ENCODE measurements around the gene SPAG5. TPM values are rescaled to one million over a fixed set of nuclear protein-coding genes. Genes with fewer than 3 reads are reported as not detected.

The SPAG5 gene, protein sequence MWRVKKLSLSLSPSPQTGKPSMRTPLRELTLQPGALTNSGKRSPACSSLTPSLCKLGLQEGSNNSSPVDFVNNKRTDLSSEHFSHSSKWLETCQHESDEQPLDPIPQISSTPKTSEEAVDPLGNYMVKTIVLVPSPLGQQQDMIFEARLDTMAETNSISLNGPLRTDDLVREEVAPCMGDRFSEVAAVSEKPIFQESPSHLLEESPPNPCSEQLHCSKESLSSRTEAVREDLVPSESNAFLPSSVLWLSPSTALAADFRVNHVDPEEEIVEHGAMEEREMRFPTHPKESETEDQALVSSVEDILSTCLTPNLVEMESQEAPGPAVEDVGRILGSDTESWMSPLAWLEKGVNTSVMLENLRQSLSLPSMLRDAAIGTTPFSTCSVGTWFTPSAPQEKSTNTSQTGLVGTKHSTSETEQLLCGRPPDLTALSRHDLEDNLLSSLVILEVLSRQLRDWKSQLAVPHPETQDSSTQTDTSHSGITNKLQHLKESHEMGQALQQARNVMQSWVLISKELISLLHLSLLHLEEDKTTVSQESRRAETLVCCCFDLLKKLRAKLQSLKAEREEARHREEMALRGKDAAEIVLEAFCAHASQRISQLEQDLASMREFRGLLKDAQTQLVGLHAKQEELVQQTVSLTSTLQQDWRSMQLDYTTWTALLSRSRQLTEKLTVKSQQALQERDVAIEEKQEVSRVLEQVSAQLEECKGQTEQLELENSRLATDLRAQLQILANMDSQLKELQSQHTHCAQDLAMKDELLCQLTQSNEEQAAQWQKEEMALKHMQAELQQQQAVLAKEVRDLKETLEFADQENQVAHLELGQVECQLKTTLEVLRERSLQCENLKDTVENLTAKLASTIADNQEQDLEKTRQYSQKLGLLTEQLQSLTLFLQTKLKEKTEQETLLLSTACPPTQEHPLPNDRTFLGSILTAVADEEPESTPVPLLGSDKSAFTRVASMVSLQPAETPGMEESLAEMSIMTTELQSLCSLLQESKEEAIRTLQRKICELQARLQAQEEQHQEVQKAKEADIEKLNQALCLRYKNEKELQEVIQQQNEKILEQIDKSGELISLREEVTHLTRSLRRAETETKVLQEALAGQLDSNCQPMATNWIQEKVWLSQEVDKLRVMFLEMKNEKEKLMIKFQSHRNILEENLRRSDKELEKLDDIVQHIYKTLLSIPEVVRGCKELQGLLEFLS
- polyA plus RNA-seq, result 35.1 TPM
- long read RNA-seq, donor 1, result 0 reads
- long read RNA-seq, donor 2, full-length matches to known transcripts, result 2 of 2 reads
- long read RNA-seq, donor 2, partial matches to known transcripts, result 0 of 2 reads
- long read RNA-seq, donor 2, other reads (novel, unspliced or antisense), result 0 of 2 reads
- long read RNA-seq, donor 3, result 0 reads
- long read RNA-seq, donor 4, partial matches to known transcripts, result 0 of 1 reads
- long read RNA-seq, donor 4, other reads (novel, unspliced or antisense), result 0 of 1 reads
- long read RNA-seq, donor 5, result 0 reads
- long read RNA-seq, donor 6, result 0 reads
- long read RNA-seq, donor 7, full-length matches to known transcripts, result 1 of 1 reads
- long read RNA-seq, donor 7, partial matches to known transcripts, result 0 of 1 reads
- long read RNA-seq, donor 7, other reads (novel, unspliced or antisense), result 0 of 1 reads
- long read RNA-seq, donor 8, full-length matches to known transcripts, result 1 of 14 reads
- long read RNA-seq, donor 8, partial matches to known transcripts, result 13 of 14 reads
- long read RNA-seq, donor 8, other reads (novel, unspliced or antisense), result 0 of 14 reads
- long read RNA-seq, donor 9, result 0 reads
- long read RNA-seq, donor 10, full-length matches to known transcripts, result 1 of 6 reads
- long read RNA-seq, donor 10, partial matches to known transcripts, result 5 of 6 reads
- long read RNA-seq, donor 10, other reads (novel, unspliced or antisense), result 0 of 6 reads
- long read RNA-seq, donor 11, partial matches to known transcripts, result 0 of 1 reads
- long read RNA-seq, donor 11, other reads (novel, unspliced or antisense), result 0 of 1 reads

- Histone ChIP-seq H3K27me3 (ENCODE audit: control insufficient read depth, insufficient read depth, low read length) (no peaks in the 10 kb centered on the region), H3K27ac (ENCODE audit: low read length) (peak within 1 kb of the TSS; percentile 89), H3K9me3 (ENCODE audit: control insufficient read depth, low read depth, low read length) (no peaks in the 10 kb centered on the region), H3K4me3 (ENCODE audit: low read length) (peak within 1 kb of the TSS; percentile 68), H3K4me1 (ENCODE audit: control insufficient read depth, insufficient read depth, low read length) (peaks cover 13% of the 10 kb centered on the region), H3K36me3 (ENCODE audit: control insufficient read depth, insufficient read depth, low read length) (no peaks in the 10 kb centered on the region)
- no CpG with 5 or more reads among the region's 44 CpGs for WGBS (ENCODE audit: insufficient coverage, low lambda C conversion rate)
- peak; percentile 95 to 97 for DNase-seq
Measured at GRCh38 chr17:28598799-28599310, at the start of gene SPAG5. Gene SPAG5 (minus strand): TSS chr17:28599025. CDS start chr17:28598946, 79 bp downstream.

DNA sequence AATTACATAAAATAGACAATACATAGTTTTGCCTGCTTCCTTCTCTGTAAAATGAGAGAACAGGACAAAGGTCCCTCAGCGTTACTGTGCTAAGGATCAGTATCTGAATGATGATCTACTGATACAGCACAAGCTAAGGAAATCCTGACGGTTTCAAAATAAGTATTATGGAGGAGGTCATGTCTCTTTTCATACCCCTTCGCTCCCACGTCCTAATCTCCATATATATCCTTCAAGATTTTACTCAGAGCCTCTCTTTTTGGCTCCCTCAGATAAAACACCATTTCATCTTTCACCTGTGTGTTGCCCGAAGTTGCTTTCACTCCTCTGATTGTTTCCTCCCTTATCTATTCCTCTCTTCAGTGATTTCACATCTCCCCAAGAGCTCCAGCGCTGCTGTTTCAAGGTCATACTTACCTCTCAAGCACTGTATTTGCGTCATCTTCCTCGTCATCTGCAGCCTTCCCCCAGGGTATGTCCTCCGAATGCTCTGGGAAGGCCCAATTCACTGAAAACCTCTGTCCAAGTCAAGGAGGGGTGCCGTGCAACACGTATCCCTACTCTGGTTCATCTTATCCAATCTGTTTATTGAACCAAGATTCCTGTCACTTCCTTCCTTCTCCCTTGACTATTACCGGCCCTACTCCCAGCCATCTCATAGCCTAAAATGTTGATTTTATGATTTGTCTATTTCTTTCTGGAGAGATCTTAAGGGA, 47.4 kb upstream of the SPAG5 start:
- peaks cover 23% of the 10 kb centered on the region for H3K4me1 ChIP-seq (ENCODE audit: control insufficient read depth, insufficient read depth, low read length)
- H3K27me3 ChIP-seq (ENCODE audit: control insufficient read depth, insufficient read depth, low read length), result no peaks in the 10 kb centered on the region
- H3K27ac ChIP-seq (ENCODE audit: low read length), result peak overlapping the region; percentile 94
- H3K36me3 ChIP-seq (ENCODE audit: control insufficient read depth, insufficient read depth, low read length), result peaks cover 35% of the 10 kb centered on the region
- H3K9me3 ChIP-seq (ENCODE audit: control insufficient read depth, low read depth, low read length), result no peaks in the 10 kb centered on the region
- H3K4me3 ChIP-seq (ENCODE audit: low read length), result no peak overlapping the region
- 44% methylated on average over 5 of the region's 12 CpGs for WGBS (ENCODE audit: insufficient coverage, low lambda C conversion rate)
- DNase-seq, result peak; percentile 49 to 71

- Histone ChIP-seq H3K9me3 (ENCODE audit: control insufficient read depth, low read depth, low read length) (no peaks in the 10 kb centered on the region), H3K4me1 (ENCODE audit: control insufficient read depth, insufficient read depth, low read length) (peaks cover 23% of the 10 kb centered on the region), H3K27me3 (ENCODE audit: control insufficient read depth, insufficient read depth, low read length) (no peaks in the 10 kb centered on the region), H3K27ac (ENCODE audit: low read length) (peak overlapping the region; percentile 94), H3K4me3 (ENCODE audit: low read length) (peak overlapping the region; percentile 78), H3K36me3 (ENCODE audit: control insufficient read depth, insufficient read depth, low read length) (peaks cover 36% of the 10 kb centered on the region)
- no peak for DNase-seq
- no CpG with 5 or more reads among the region's 8 CpGs for WGBS (ENCODE audit: insufficient coverage, low lambda C conversion rate)
Measured at GRCh38 chr17:28645576-28645939, 46.7 kb upstream of the SPAG5 start.

DNA sequence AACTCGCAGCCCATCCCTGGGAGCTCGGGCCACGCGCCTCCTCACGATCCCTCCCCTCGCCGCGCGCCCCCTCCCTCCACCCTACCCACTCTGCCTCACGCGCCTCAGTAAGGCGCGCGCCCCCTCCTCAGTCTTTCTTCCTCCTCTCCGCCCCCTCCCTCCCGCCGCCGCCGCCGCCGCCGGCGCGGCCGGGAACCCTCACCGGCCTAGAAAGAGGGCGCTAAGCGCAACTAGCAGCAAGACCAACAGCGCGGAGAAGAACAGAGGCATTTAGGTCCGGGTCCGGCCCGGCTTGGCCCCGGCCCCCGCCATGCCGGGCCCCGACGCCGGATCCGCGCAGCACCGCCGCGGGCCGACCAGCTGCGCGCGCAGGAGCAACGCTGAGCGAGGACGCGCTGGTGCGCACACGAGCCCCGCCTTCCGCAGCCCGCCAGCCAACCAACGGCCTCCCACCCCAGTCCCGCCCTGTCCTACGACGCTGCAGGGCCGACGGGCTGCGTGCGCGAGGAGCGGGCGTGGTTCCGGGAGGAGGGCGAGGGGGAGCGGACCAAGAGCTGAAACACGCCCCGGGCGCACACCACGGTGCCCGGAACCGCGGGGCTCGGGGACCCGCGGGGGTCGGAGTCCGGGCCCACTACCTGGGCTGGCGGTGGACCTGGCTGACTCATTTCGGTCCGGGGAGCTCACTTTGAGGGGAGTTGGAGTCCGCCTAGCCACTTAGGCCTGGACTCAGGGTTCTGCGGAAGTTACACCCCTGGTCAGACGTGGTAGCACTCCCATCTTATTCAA, 46.2 kb upstream of the SPAG5 start, which contains the start of gene BLTP2:
TSS of gene BLTP2 (minus strand) at position 372 of the 789 bp plus-strand sequence. CDS start at position 270, 102 bp downstream.
- peak; percentile 98 to 99 for DNase-seq
- H3K4me1 ChIP-seq (ENCODE audit: control insufficient read depth, insufficient read depth, low read length), result peaks cover 23% of the 10 kb centered on the region
- H3K36me3 ChIP-seq (ENCODE audit: control insufficient read depth, insufficient read depth, low read length), result peaks cover 38% of the 10 kb centered on the region
- H3K27ac ChIP-seq (ENCODE audit: low read length), result peak within 1 kb of the TSS; percentile 94
- H3K27me3 ChIP-seq (ENCODE audit: control insufficient read depth, insufficient read depth, low read length), result no peaks in the 10 kb centered on the region
- no CpG with 5 or more reads among the region's 89 CpGs for WGBS (ENCODE audit: insufficient coverage, low lambda C conversion rate)
- H3K4me3 ChIP-seq (ENCODE audit: low read length), result peak within 1 kb of the TSS; percentile 88
- no peaks in the 10 kb centered on the region for H3K9me3 ChIP-seq (ENCODE audit: control insufficient read depth, low read depth, low read length)

GRCh38 chr17:28643983-28644786, 45.4 kb upstream of the SPAG5 start:
- peak overlapping the region; percentile 61 for H3K27ac ChIP-seq (ENCODE audit: low read length)
- peaks cover 45% of the 10 kb centered on the region for H3K36me3 ChIP-seq (ENCODE audit: control insufficient read depth, insufficient read depth, low read length)
- no peaks in the 10 kb centered on the region for H3K27me3 ChIP-seq (ENCODE audit: control insufficient read depth, insufficient read depth, low read length)
- no CpG with 5 or more reads among the region's 18 CpGs for WGBS (ENCODE audit: insufficient coverage, low lambda C conversion rate)
- DNase-seq, result peak; percentile 23 to 43
- peak overlapping the region; percentile 88 for H3K4me3 ChIP-seq (ENCODE audit: low read length)
- H3K9me3 ChIP-seq (ENCODE audit: control insufficient read depth, low read depth, low read length), result no peaks in the 10 kb centered on the region
- peaks cover 23% of the 10 kb centered on the region for H3K4me1 ChIP-seq (ENCODE audit: control insufficient read depth, insufficient read depth, low read length)

DNA sequence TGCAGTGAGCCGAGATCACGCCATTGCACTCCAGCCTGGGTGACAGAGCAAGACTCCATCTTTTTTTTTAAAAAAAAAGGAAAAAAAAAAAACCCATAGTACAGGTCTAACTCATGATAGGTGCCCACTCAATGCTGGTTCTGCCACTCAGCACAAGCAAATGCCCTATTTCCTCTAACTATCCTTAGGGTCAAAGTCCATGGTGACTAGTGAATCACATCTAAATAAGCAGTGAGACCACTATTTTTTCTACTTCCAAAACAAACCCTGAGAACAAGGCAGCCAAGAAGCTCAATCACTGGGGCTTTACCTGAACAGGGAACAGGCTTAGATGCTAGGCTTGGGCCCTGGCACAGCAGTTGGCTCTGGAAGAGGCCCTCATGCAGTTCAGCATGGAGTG, 42.8 kb upstream of the SPAG5 start:
- peaks cover 60% of the 10 kb centered on the region for H3K36me3 ChIP-seq (ENCODE audit: control insufficient read depth, insufficient read depth, low read length)

GRCh38 chr17:28635506-28635905, 36.7 kb upstream of the SPAG5 start:
- H3K4me3 ChIP-seq (ENCODE audit: low read length), result no peak overlapping the region
- WGBS (ENCODE audit: insufficient coverage, low lambda C conversion rate), result no CpG with 5 or more reads among the region's 1 CpG
- no peak overlapping the region for H3K27ac ChIP-seq (ENCODE audit: low read length)
- H3K4me1 ChIP-seq (ENCODE audit: control insufficient read depth, insufficient read depth, low read length), result no peaks in the 10 kb centered on the region
- no peak for DNase-seq
- peaks cover 90% of the 10 kb centered on the region for H3K36me3 ChIP-seq (ENCODE audit: control insufficient read depth, insufficient read depth, low read length)
- no peaks in the 10 kb centered on the region for H3K27me3 ChIP-seq (ENCODE audit: control insufficient read depth, insufficient read depth, low read length)
- H3K9me3 ChIP-seq (ENCODE audit: control insufficient read depth, low read depth, low read length), result no peaks in the 10 kb centered on the region

More for the DNA sequence above, 42.8 kb upstream of the SPAG5 start:
- Histone ChIP-seq H3K27ac (ENCODE audit: low read length) (no peak overlapping the region), H3K9me3 (ENCODE audit: control insufficient read depth, low read depth, low read length) (no peaks in the 10 kb centered on the region), H3K4me3 (ENCODE audit: low read length) (no peak overlapping the region), H3K27me3 (ENCODE audit: control insufficient read depth, insufficient read depth, low read length) (no peaks in the 10 kb centered on the region), H3K4me1 (ENCODE audit: control insufficient read depth, insufficient read depth, low read length) (peaks cover 21% of the 10 kb centered on the region)
- no CpG with 5 or more reads among the region's 2 CpGs for WGBS (ENCODE audit: insufficient coverage, low lambda C conversion rate)
- peak in 1 of 2 donors; percentile 37 for DNase-seq

All from large intestine (tissue), 12 donors.